GM19324 (cell line): Measurements from ENCODE around the gene OXT.
"Not testable (repeated sequence)": the region's sequence is repeated elsewhere in the genome, so short reads cannot be mapped to it uniquely, and the experiment has no call there.

Experiments used
- ATAC-seq: cut with Tn5 transposase; IDR thresholded peaks from one replicate; pipeline ENCODE4 v1.9.1; 2021; ENCODE audit warnings: mild to moderate bottlenecking, moderate library complexity; ENCODE audit not compliant: unreplicated experiment, low FRiP score

OXT gene

DNA sequence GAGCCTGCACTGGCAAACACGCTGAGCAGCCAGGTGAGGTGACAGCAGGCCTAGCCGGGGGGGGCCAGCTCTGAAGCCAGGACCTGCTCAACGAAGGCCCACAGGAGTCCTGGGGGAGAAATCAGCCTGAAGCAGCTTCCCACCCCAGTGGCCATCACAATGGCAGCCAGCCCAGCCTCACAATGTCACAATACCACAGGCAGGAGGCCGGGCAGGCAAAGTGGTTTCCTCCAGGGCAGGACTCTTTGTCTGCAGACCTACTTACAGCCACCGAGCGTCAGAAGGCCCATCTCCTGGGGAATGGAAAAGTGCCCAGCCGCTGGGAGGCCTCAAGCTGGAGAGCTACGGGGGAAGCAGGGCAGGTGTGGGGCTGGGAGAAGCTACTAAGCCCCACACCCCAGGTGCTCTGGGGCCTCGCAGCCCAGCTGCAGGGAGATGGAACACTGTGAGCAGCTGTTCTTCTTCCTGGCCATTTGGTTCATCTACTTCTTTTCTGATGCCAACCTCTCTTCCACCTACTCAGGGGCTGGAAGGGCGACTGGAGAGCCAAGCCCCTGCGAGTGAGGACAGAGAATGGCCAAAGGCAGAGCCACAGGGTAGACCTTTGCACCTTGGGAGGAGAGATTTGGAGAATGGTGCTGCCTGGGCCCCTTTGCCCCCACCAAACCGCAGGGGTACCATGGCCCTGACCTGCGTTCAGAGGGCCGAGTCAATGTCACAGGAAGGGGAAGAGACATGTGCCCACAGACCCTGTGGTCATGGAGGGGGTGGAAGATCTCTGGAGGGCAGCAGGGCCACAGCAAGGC, 35.4 kb downstream of the OXT start:
- no peak for ATAC-seq

DNA sequence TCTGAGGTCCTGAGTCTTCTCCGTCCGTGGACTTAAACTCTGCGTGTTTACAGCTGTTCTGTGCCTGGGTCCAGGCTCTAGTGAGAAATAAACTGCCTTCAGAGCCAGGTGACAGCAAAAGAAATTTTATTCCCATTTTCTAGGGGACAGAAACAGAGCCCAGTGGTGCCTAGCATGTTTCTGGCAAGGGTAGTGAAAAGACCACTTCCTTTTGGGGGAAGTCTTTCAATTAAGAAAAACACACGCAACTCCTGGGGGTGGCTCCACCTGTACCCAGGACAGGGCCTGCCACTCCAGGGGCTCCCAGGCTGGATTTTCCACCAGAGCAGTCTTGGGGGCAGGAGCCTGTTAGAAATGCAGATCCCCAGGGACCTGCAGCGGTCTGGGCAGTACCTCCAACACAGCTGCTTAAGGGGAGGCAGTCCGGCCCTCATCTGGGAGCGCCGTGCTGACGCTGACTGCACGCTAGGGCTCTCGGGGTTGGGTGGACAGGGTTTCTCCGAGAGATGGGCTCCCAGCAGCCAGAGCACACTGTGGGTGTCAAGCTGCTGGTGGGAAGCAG, 36.1 kb downstream of the OXT start:
- ATAC-seq: no peak

DNA sequence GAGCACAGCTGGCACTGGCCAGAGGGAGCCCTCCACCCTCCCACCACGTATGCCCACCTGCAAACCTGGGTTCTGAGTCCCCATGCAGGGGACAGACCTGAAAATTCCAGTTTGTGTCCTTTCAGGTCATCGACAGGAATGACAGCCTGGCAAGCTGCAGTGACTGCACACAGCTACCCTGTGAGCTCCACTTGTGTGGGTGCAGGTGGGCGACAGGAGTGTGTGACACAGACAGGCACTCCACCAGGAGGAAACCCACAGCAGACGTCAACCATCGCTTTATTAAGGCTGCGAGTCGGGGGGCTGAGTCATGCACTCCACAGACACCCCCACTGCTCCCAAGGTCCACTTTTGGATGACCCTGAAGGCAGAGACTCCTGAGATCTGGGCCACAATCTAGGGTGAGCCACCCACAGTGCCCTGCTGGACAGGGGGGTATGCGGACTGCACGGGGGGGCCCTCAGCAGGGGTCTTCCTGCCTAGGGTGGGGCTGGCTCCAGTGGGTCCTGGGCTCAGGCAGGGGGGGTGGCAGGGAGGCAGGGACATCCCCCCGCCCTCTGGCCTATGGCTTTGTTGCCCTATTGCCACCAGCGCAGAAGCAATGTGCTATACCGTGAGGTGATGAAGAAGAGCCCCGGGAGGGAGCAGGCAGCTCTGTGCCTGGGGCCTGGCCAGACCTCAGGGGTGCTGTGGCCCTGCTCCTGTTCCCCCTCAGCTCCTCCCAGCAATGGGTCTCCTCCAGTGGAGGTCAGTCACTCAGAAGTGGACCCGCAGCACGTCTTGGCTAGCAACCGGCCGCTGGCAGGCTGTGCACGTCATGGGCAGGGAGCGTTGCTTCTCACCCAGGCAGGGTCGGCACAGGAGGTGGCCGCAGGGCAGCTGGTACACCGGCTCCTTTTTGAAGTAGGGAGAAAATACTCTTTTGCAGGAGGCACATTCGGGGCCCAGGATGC, 38.2 kb downstream of the OXT start:
- no peak for ATAC-seq

DNA sequence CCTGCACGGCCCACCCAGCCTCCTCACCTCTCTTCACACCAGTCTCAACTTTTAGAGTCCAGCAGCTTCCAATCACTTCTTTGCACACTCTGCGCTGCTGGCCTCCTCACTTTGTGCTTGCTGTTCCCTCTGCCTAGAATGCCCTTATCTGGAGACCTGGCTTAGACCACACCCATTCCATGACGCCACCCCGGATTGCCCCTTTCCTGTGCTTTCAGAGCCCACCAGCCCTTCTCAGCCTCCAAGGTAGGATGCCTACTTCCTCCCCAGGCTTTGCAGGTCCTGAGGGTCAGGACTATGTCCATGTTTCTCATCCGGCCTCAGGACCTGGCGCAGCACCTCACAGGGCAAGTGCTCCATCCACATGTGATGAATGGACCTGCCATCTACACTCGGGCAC, 40.1 kb downstream of the OXT start:
- ATAC-seq: no peak

DNA sequence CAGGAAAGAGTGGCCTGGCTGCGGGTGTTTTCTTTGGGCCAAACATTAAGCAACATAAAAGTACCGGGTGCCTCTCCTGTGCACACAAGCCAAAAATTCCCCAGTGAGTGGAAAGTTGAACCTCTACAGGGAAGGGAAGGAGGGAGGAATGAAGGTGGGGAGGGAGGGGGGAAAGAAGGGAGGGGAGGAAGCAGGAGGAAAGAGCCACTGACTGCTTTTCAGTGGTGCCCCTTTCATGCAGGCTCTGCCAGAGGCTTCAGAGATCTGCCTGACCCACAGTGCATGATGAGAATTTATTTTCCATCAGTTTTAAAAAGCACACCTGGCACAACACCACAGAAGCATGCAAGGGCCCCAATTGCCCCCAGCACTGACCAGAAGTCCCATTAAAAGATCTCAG, 40.6 kb downstream of the OXT start:
- ATAC-seq: no peak

DNA sequence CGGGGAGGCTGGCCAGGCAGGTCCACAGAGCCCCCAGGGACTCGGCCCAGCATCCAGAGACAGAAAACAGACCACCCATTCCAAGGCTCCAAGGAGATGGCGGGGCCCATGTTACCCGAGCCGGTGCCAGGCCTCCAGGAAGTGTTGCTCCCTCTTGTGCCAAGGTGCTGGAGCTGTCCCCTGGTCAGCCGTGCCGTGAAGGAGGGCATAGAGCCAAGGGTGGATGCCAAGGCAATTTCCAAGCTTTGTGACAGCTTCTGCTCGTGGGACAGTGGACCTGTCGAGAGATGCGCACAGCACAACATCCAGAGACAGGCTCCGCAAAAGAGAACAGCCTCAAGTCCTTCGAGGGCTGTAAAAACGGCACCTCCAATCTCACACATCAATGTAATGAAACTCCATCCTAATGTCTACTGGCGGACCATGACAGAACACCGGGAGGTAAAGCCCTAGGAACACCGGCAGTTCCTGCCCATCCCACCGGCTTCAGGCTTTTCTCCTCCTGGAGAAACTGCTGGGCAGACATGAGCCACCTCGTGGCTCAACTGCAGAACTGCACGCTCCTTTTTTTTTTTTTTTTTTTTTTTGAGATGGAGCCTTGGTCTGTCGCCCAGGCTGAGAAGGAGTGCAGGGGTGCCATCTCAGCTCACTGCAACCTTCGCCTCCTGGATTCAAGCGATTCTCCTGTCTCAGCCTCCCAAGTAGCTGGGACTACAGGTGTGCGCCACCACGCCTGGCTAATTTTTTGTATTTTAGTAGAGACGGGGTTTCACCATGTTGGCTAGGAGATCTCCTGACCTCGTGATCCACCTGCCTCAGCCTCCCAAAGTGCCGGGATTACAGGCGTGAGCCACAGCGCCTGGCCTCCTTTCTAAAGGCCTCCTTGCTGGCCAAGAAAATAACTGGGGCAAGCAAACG, 44.0 kb downstream of the OXT start:
- no peak for ATAC-seq

DNA sequence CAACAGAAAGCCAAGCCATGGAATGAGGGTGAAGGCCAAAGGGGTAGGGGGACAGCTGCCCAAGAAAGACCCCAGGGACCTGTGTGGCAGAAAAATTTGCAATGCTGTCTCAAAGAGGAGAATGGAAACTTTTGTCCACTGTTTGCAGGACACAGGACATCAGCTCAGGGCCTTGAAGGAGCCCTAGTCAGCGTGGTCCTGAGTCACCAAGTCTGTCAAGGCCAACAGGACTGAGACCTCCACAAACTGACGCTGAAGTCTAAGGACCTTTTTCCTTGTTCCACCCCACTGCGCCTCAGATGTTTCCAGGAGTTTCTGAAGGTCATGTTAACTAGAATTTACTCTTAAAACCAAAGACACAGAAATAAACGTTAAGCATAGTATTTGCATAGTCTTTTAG, 44.9 kb downstream of the OXT start:
- no peak for ATAC-seq

DNA sequence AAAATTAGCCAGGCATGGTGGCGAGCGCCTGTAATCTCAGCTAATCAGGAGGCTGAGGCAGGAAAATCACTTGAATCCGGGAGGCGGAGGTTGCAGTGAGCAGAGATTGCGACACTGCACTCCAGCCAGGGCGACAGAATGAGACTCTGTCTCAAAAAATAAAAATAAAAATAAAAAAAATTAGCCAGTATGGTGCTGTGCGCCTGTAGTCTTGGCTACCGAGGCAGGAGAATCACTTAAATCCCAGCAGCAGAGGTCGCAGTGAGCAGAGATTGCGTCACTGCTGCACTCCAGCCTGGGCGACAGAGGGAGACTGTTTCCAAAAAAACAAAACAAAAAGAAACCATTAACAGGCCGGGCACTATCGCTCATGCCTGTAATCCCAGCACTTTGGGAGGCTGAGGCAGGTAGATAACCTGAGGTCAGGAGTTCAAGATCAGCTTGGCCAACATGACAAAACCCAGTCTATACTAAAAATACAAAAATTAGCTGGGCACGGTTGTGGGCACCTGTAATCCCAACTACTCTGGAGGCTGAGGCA, 46.5 kb downstream of the OXT start:
- ATAC-seq: not testable (repeated sequence)

DNA sequence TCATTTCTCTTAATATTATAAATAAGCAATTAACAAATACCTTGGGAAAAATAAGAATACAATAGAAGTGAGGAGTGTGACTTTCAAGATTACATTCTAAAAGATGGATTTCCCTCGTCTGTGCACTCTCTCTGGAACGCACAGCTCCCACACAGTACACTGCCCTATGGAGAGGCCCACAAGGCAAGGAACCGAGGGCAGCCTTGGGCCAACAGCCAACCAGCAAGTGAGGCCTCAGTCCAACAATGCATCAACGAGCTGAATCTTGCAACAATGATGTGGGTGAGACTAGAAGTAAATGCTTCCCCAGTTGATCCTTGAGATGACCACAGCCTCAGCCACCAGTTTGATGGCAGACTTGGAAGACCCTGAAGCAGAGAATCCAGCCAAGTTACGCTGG, 47.6 kb downstream of the OXT start:
- ATAC-seq: no peak

DNA sequence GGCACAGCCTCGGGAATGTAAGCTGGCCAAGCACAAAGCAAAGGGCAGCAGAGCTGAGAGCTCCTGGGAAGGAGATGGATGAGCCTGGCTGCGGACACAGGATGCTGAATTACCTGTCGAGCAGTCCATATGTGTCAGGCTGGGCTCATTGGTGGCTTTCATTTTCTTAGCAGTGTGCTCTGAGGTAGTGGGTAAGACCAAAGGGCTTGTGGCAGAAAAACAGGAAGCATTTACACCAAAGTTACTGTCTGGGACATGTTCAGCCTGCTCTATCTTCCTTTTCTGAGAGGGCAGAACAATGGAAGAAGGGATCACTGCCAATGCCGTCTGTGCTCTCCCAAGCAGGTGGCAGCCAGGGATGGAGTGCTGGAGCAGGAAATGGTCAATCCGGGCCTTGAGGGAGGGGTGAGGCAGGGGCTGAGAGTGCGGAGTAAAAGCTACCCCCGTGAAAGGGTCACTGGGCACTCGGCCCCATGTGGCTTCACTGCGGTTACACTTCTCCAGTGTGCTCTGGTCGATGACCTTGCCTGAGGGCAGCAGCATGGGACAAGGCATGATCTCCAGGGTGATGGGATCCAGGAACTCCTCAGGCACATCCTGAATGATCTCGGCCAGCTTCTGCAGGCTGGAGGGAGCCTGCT, 50.0 kb downstream of the OXT start:
- ATAC-seq: no peak
